OCI-LY3 (cell line): ENCODE data around the gene PHPT1.
"Not testable (repeated sequence)": the region's sequence is repeated elsewhere in the genome, so short reads cannot be mapped to it uniquely, and the experiment has no call there.

ENCODE experiments used
- H2AFZ ChIP-seq: fragments of 200-600, 300-600 bp; shearing (Covaris generic); 2 replicates; pipeline ENCODE4 v1.6.0; 2014; ENCODE audit warnings: antibody characterized with exemption, low read depth, low read length
- H3K27ac ChIP-seq: fragments of 200-600, 300-600 bp; sonication (generic); 2 replicates; pipeline ENCODE4 v1.5.1; 2014; ENCODE audit warnings: mild to moderate bottlenecking, low read length, moderate library complexity, mixed read lengths
- H3K27me3 ChIP-seq: fragments of 200-600, 300-600 bp; sonication (generic); 2 replicates; pipeline ENCODE4 v1.6.1; 2014; ENCODE audit warnings: low read depth, low read length, mixed read lengths
- H3K36me3 ChIP-seq: fragments of 200-600, 300-600 bp; sonication (generic); replicated peaks from 2 replicates; pipeline ENCODE3; 2014; ENCODE audit warnings: low read depth, low read length, mixed read lengths
- H3K4me1 ChIP-seq: fragments of 300-600, 200-600 bp; sonication (generic); 2 replicates; pipeline ENCODE4 v1.6.1; 2014; ENCODE audit warnings: low read length, mixed read lengths
- H3K4me2 ChIP-seq: fragments of 200-600, 300-600 bp; sonication (generic); 2 replicates; pipeline ENCODE4 v1.6.1; 2014; ENCODE audit warnings: low read length, mixed read lengths
- H3K4me3 ChIP-seq: fragments of 300-600, 200-600 bp; sonication (generic); 2 replicates; pipeline ENCODE4 v1.5.1; 2014; ENCODE audit warnings: antibody characterized with exemption, mild to moderate bottlenecking, low read length, moderate library complexity
- H3K79me2 ChIP-seq: fragments of 300-600, 200-600 bp; shearing (Covaris generic); 2 replicates; pipeline ENCODE4 v1.6.1; 2014; ENCODE audit warnings: mild to moderate bottlenecking, low read length, mixed read lengths
- H3K9ac ChIP-seq: fragments of 300-600, 200-600 bp; shearing (Covaris generic); 2 replicates; pipeline ENCODE4 v1.6.0; 2014; ENCODE audit warnings: mild to moderate bottlenecking, low read length, moderate library complexity
- H3K9me3 ChIP-seq: fragments of 200-600, 300-600 bp; shearing (Covaris generic); 2 replicates; pipeline ENCODE4 v1.6.1; 2014; ENCODE audit warnings: low read length, mixed read lengths; ENCODE audit not compliant: insufficient read depth
- H4K20me1 ChIP-seq: fragments of 200-600, 300-600 bp; sonication (generic); 2 replicates; pipeline ENCODE4 v1.6.1; 2016; ENCODE audit warnings: low read length, mixed read lengths; ENCODE audit not compliant: insufficient read depth
- CTCF ChIP-seq: fragments of 200-600, 300-600 bp; sonication (generic); IDR thresholded peaks from 2 replicates; pipeline ENCODE4 v1.5.1; 2014; ENCODE audit warnings: antibody characterized with exemption, low read length, low read depth
- EZH2phosphoT487 ChIP-seq: fragments of 200-600 bp; shearing (Covaris generic); IDR thresholded peaks from 2 replicates; pipeline ENCODE4 v1.6.1; 2018; ENCODE audit warnings: antibody characterized with exemption, mixed run types, low read depth

The PHPT1 gene

GRCh38 chr9:136867917-136868316 lies 18.7 kb downstream of the PHPT1 start:
- Histone ChIP-seq H3K4me3 (no peak overlapping the region), H4K20me1 (peaks cover 4% of the 10 kb centered on the region; the same call in 1 of the 2 replicates), H3K9me3 (peaks cover 10% of the 10 kb centered on the region; the same call in 1 of the 2 replicates), H3K36me3 (peaks cover 30% of the 10 kb centered on the region), H3K27ac (no peak overlapping the region), H3K79me2 (peaks cover 27% of the 10 kb centered on the region), H3K4me1 (peaks cover 8% of the 10 kb centered on the region; the same call in 1 of the 2 replicates), H3K27me3 (no peaks in the 10 kb centered on the region), H3K9ac (no peak overlapping the region), H3K4me2 (no peak overlapping the region), H2AFZ (no peak overlapping the region)
- TF ChIP-seq EZH2phosphoT487 (no peak), CTCF (no peak)

GRCh38 chr9:136868644-136869043 lies 19.4 kb downstream of the PHPT1 start:
- Histone ChIP-seq H3K9me3 (peaks cover 11% of the 10 kb centered on the region; the same call in 1 of the 2 replicates), H3K9ac (no peak overlapping the region), H3K4me2 (no peak overlapping the region), H4K20me1 (peaks cover 4% of the 10 kb centered on the region; the same call in 1 of the 2 replicates), H2AFZ (no peak overlapping the region), H3K4me3 (no peak overlapping the region), H3K79me2 (peaks cover 26% of the 10 kb centered on the region), H3K27me3 (no peaks in the 10 kb centered on the region), H3K27ac (no peak overlapping the region), H3K4me1 (peaks cover 8% of the 10 kb centered on the region; the same call in 1 of the 2 replicates), H3K36me3 (peaks cover 23% of the 10 kb centered on the region)
- TF ChIP-seq EZH2phosphoT487 (no peak), CTCF (no peak)

- Histone ChIP-seq H3K79me2 (peaks cover 19% of the 10 kb centered on the region), H3K36me3 (peaks cover 17% of the 10 kb centered on the region), H3K9me3 (peaks cover 11% of the 10 kb centered on the region; the same call in 1 of the 2 replicates)
- not testable (repeated sequence) for H2AFZ ChIP-seq, H3K27ac ChIP-seq, H3K4me3 ChIP-seq, H3K4me2 ChIP-seq, H3K4me1 ChIP-seq, H4K20me1 ChIP-seq, H3K9ac ChIP-seq, H3K27me3 ChIP-seq
Measured at GRCh38 chr9:136869611-136870010, 20.4 kb downstream of the PHPT1 start.

GRCh38 chr9:136875155-136875554 lies 25.9 kb downstream of the PHPT1 start:
- Histone ChIP-seq H4K20me1 (no peaks in the 10 kb centered on the region), H3K4me2 (no peak overlapping the region), H3K4me3 (no peak overlapping the region), H3K36me3 (no peaks in the 10 kb centered on the region), H3K9me3 (peaks cover 6% of the 10 kb centered on the region; the same call in 1 of the 2 replicates), H3K4me1 (no peaks in the 10 kb centered on the region), H2AFZ (no peak overlapping the region), H3K9ac (no peak overlapping the region), H3K27ac (no peak overlapping the region), H3K27me3 (no peaks in the 10 kb centered on the region), H3K79me2 (no peaks in the 10 kb centered on the region)
- no peak for TF ChIP-seq EZH2phosphoT487
- TF ChIP-seq CTCF, result no peak
